HCT116 (cell line): ENCODE measurements around the gene NSG2. TPM values are rescaled to one million over a fixed set of nuclear protein-coding genes. Genes with fewer than 3 reads are reported as not detected.

Experiments used
- ATAC-seq: fragments of 200-7000 bp; cut with Tn5 transposase; 2 replicates; pipeline ENCODE4 v1.9.1; 2020; ENCODE audit warnings: mild to moderate bottlenecking, moderate library complexity
- BruUV-seq: library from RNA; stranded (reverse); fragments of 400-500 nt; replicated peaks from 2 replicates; lab custom pipeline; 2021; lab: Mats Ljungman, UMichigan
- CTCF ChIA-PET: fragments of 300-600 bp; sonication (Branson Sonifier 250); formaldehyde crosslinking; loops from one replicate; lab custom pipeline; 2021; ENCODE audit warnings: antibody characterized with exemption; lab: Charles Lee
- POLR2A ChIA-PET: fragments of 300-600, 350-600 bp; sonication (Branson Sonifier 250); formaldehyde crosslinking; loops from one replicate; lab custom pipeline; 2021; ENCODE audit warnings: antibody characterized with exemption; lab: Charles Lee
- RAD21 ChIA-PET, 2 experiments: fragments of 300-600 bp; sonication (Branson Sonifier 250); formaldehyde crosslinking; loops; one replicate each; lab custom pipeline; 2023; ENCODE audit warnings: low total read pairs in 2 of 2; ENCODE audit not compliant: uncharacterized antibody in 2 of 2, unreplicated experiment in 2 of 2, low non-redundant PET in 1 of 2; lab: Charles Lee
- DNase-seq: peaks from one replicate; pipeline ENCODE4 v3.0.0-alpha.2; 2010; ENCODE audit warnings: low read depth, low spot score
- H2AFZ ChIP-seq: fragments of 200-600 bp; shearing (Covaris generic), sonication (generic); 2 replicates; pipeline ENCODE4 v1.6.1; 2017; ENCODE audit warnings: low read depth, mixed run types, mixed read lengths, antibody characterized with exemption, low read length; ENCODE audit not compliant: poor library complexity, severe bottlenecking
- H3K27ac ChIP-seq: 2 replicates; pipeline ENCODE4 v1.5.1; 2012; ENCODE audit warnings: low read depth, low read length
- H3K27me3 ChIP-seq: fragments of 200-600 bp; sonication (generic); 2 replicates; pipeline ENCODE4 v1.6.1; 2016; ENCODE audit warnings: mixed run types, low read length, mixed read lengths; ENCODE audit not compliant: insufficient read depth
- H3K36me3 ChIP-seq, 2 experiments: fragments of 200-500 bp in 1 of 2; fragments of 200-600 bp in 1 of 2; sonication (Bioruptor generic) in 1 of 2; sonication (generic) in 1 of 2; 2 replicates each; pipeline versions ENCODE4 v1.5.1 to v1.6.1; 2014 to 2016; ENCODE audit warnings: low read length in 2 of 2, inconsistent platforms in 1 of 2, mixed read lengths in 1 of 2, mixed run types in 1 of 2; ENCODE audit not compliant: insufficient read depth in 2 of 2, control insufficient read depth in 1 of 2
- H3K4me1 ChIP-seq, 2 experiments: fragments of 200-600 bp in 1 of 2; sonication (generic) in 1 of 2; 2 replicates each; pipeline versions ENCODE4 v1.5.1 to v1.6.1; 2012 to 2017; ENCODE audit warnings: low read length in 2 of 2, inconsistent platforms in 1 of 2, mild to moderate bottlenecking in 1 of 2, mixed read lengths in 1 of 2, mixed run types in 1 of 2, moderate library complexity in 1 of 2; ENCODE audit not compliant: insufficient read depth in 2 of 2, control insufficient read depth in 1 of 2
- H3K4me2 ChIP-seq: fragments of 200-600 bp; sonication (generic); 2 replicates; pipeline ENCODE4 v1.6.1; 2017; ENCODE audit warnings: mixed run types, low read length, mixed read lengths
- H3K4me3 ChIP-seq, 2 experiments: fragments of 200-600 bp in 1 of 2; sonication (generic) in 1 of 2; replicated peaks in 1 of 2; 2 replicates each; pipeline ENCODE4 v1.5.1; 2011 to 2016; ENCODE audit warnings: low read length in 2 of 2, control low read depth in 1 of 2, low read depth in 1 of 2, mild to moderate bottlenecking in 1 of 2, mixed read lengths in 1 of 2, mixed run types in 1 of 2
- H3K79me2 ChIP-seq: fragments of 200-600 bp; sonication (generic); 2 replicates; pipeline ENCODE4 v1.6.1; 2017; ENCODE audit warnings: mild to moderate bottlenecking, mixed run types, low read length, moderate library complexity, mixed read lengths; ENCODE audit not compliant: insufficient read depth
- H3K9ac ChIP-seq: fragments of 200-600 bp; sonication (generic); 2 replicates; pipeline ENCODE4 v1.6.1; 2016; ENCODE audit warnings: low read length, mixed read lengths
- H3K9me2 ChIP-seq: fragments of 200-600 bp; sonication (generic), shearing (Covaris generic); 2 replicates; pipeline ENCODE4 v1.6.1; 2017; ENCODE audit warnings: mixed run types, mild to moderate bottlenecking, moderate library complexity; ENCODE audit not compliant: insufficient read depth
- H3K9me3 ChIP-seq, 2 experiments: fragments of 200-500 bp in 1 of 2; fragments of 200-600 bp in 1 of 2; sonication (Bioruptor generic) in 1 of 2; sonication (generic) in 1 of 2; 2 replicates each; pipeline ENCODE4 v1.6.1; 2014 to 2017; ENCODE audit warnings: low read length in 2 of 2, mixed read lengths in 2 of 2, inconsistent platforms in 1 of 2, low read depth in 1 of 2, mild to moderate bottlenecking in 1 of 2, mixed run types in 1 of 2, moderate library complexity in 1 of 2; ENCODE audit not compliant: control insufficient read depth in 1 of 2, insufficient read depth in 1 of 2
- H4K20me1 ChIP-seq: fragments of 200-600 bp; sonication (generic), shearing (Covaris generic); 2 replicates; pipeline ENCODE4 v1.6.1; 2017; ENCODE audit warnings: mixed run types, mild to moderate bottlenecking, moderate library complexity; ENCODE audit not compliant: insufficient read depth
- CBX3 ChIP-seq: IDR thresholded peaks from 2 replicates; pipeline ENCODE4 v1.6.1; 2012; ENCODE audit warnings: low read depth
- CEBPB ChIP-seq: IDR thresholded peaks from 2 replicates; pipeline ENCODE4 v1.6.1; 2012; ENCODE audit warnings: low read depth
- EGR1 ChIP-seq: IDR thresholded peaks from 2 replicates; pipeline ENCODE4 v1.6.1; 2012; ENCODE audit warnings: low read depth
- EZH2 ChIP-seq: fragments of 200-600 bp; sonication (generic); IDR thresholded peaks from 2 replicates; pipeline ENCODE4 v1.6.1; 2017; ENCODE audit warnings: antibody characterized with exemption, mixed run types
- FOSL1 ChIP-seq: IDR thresholded peaks from 2 replicates; pipeline ENCODE4 v1.6.1; 2012; ENCODE audit warnings: low read depth
- JUND ChIP-seq: IDR thresholded peaks from 2 replicates; pipeline ENCODE4 v1.6.1; 2012
- POLR2AphosphoS5 ChIP-seq: IDR thresholded peaks from 2 replicates; pipeline ENCODE4 v1.6.1; 2011; ENCODE audit warnings: mild to moderate bottlenecking, low read depth, low read length, moderate library complexity
- RAD21 ChIP-seq: IDR thresholded peaks from 2 replicates; pipeline ENCODE4 v1.6.1; 2012; ENCODE audit warnings: low read depth, mild to moderate bottlenecking
- SIN3A ChIP-seq: IDR thresholded peaks from 2 replicates; pipeline ENCODE4 v1.6.1; 2012; ENCODE audit warnings: low read depth
- SP1 ChIP-seq: IDR thresholded peaks from 2 replicates; pipeline ENCODE4 v1.6.1; 2012; ENCODE audit warnings: low read depth
- SRF ChIP-seq: IDR thresholded peaks from 2 replicates; pipeline ENCODE4 v1.6.1; 2012; ENCODE audit warnings: low read depth
- TCF7L2 ChIP-seq: IDR thresholded peaks from 2 replicates; pipeline ENCODE4 v1.7.0; 2011; ENCODE audit warnings: borderline replicate concordance, inconsistent platforms; ENCODE audit not compliant: insufficient read depth, insufficient read length; ENCODE audit errors: extremely low read depth
- YY1 ChIP-seq: IDR thresholded peaks from 2 replicates; pipeline ENCODE4 v1.6.1; 2011; ENCODE audit warnings: low read length, low read depth, moderate library complexity, mild to moderate bottlenecking; ENCODE audit not compliant: insufficient replicate concordance; ENCODE audit errors: extremely low read depth
- ZNF274 ChIP-seq: fragments of 200-500 bp; sonication (Bioruptor generic); IDR thresholded peaks from 2 replicates; pipeline ENCODE4 v1.6.1; 2014; ENCODE audit warnings: mild to moderate bottlenecking, low read depth, low read length, inconsistent platforms
- intact Hi-C: fragments of 100-400 bp; cut with micrococcal nuclease; formaldehyde crosslinking; loops from 2 replicates; pipeline ENCODE4 v1.10.0; 2022
- total RNA-seq: library from RNA; stranded (reverse); gene quantifications from one replicate; pipeline ENCODE4 v1.2.1, GENCODE V29; 2021; ENCODE audit not compliant: unreplicated experiment
- TF ChIP-seq, protein P1 (sequence below): IDR thresholded peaks from 2 replicates; pipeline ENCODE4 v1.6.1; 2011; ENCODE audit warnings: mild to moderate bottlenecking, low read length, moderate library complexity; ENCODE audit not compliant: insufficient replicate concordance; ENCODE audit errors: extremely low read depth
- TF ChIP-seq, protein P2 (sequence below), 3 experiments: fragments of 200-600 bp in 1 of 3; sonication (generic) in 1 of 3; IDR thresholded peaks in 2 of 3; conservative IDR thresholded peaks in 1 of 3; 2 replicates each; pipeline ENCODE4 v1.5.1; 2012 to 2017; ENCODE audit warnings: low read depth in 2 of 3, low read length in 2 of 3, antibody characterized with exemption in 1 of 3, borderline replicate concordance in 1 of 3, control low read depth in 1 of 3, mild to moderate bottlenecking in 1 of 3, mixed read lengths in 1 of 3, mixed run types in 1 of 3, moderate library complexity in 1 of 3; ENCODE audit not compliant: insufficient read depth in 1 of 3
- TF ChIP-seq, protein P3 (sequence below): IDR thresholded peaks from 2 replicates; pipeline ENCODE4 v1.6.1; 2012; ENCODE audit warnings: low read depth

The NSG2 gene
- total RNA-seq, 1 experiment from 2014 or later: not detected

DNA sequence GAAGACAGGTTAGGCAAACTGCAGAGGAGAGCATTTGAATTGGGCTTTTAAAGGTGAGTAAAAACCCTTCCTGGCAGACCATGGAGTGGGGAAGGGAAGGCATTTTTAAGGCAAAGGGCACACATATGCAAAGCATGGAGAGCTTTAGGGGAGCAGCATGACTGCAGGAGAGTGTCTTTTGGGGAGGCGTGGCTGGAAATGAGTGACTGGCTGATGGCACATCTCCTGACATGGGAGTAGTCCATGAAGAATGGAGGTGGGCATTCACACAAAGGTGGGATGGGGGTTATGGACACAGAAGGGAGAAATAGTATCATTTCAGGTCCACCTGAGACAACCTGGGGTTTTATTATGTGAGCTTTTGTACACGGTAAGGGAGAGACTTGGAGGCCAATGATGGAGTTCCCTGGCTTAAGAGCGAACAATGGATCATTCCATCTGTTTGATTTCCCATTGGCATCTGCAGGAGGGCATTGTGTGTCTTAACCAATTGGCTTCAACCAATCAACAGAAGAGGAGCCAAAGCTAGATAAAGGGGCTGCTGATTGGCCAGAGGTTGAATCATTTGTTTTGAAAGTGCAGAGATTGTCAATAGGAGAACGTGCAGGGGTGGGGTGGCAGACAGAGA, 2.1 kb downstream of the NSG2 start:
- CTCF ChIA-PET: no interaction called here
- no peaks in the 10 kb centered on the region for H3K9me3 ChIP-seq
- no peaks in the 10 kb centered on the region for H3K4me1 ChIP-seq
- intact Hi-C loops: no loop called here
- H3K27me3 ChIP-seq: peaks cover 25% of the 10 kb centered on the region; the same call in 1 of the 2 replicates
- no peak overlapping the region for H3K27ac ChIP-seq
- H3K4me2 ChIP-seq: no peak overlapping the region
- no peak overlapping the region for H2AFZ ChIP-seq
- H4K20me1 ChIP-seq: no peaks in the 10 kb centered on the region
- POLR2A ChIA-PET: no interaction called here
- H3K4me3 ChIP-seq: no peak overlapping the region
- no peak for TF ChIP-seq YY1
- no peak for TF ChIP-seq JUND
- TF ChIP-seq POLR2AphosphoS5: no peak
- no peak for TF ChIP-seq EZH2
- TF ChIP-seq SRF: no peak
- no peak for TF ChIP-seq FOSL1
- TF ChIP-seq TCF7L2: no peak
- TF ChIP-seq SIN3A: no peak
- TF ChIP-seq, protein P1, sequence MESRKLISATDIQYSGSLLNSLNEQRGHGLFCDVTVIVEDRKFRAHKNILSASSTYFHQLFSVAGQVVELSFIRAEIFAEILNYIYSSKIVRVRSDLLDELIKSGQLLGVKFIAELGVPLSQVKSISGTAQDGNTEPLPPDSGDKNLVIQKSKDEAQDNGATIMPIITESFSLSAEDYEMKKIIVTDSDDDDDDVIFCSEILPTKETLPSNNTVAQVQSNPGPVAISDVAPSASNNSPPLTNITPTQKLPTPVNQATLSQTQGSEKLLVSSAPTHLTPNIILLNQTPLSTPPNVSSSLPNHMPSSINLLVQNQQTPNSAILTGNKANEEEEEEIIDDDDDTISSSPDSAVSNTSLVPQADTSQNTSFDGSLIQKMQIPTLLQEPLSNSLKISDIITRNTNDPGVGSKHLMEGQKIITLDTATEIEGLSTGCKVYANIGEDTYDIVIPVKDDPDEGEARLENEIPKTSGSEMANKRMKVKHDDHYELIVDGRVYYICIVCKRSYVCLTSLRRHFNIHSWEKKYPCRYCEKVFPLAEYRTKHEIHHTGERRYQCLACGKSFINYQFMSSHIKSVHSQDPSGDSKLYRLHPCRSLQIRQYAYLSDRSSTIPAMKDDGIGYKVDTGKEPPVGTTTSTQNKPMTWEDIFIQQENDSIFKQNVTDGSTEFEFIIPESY: no peak
- TF ChIP-seq, protein P2, sequence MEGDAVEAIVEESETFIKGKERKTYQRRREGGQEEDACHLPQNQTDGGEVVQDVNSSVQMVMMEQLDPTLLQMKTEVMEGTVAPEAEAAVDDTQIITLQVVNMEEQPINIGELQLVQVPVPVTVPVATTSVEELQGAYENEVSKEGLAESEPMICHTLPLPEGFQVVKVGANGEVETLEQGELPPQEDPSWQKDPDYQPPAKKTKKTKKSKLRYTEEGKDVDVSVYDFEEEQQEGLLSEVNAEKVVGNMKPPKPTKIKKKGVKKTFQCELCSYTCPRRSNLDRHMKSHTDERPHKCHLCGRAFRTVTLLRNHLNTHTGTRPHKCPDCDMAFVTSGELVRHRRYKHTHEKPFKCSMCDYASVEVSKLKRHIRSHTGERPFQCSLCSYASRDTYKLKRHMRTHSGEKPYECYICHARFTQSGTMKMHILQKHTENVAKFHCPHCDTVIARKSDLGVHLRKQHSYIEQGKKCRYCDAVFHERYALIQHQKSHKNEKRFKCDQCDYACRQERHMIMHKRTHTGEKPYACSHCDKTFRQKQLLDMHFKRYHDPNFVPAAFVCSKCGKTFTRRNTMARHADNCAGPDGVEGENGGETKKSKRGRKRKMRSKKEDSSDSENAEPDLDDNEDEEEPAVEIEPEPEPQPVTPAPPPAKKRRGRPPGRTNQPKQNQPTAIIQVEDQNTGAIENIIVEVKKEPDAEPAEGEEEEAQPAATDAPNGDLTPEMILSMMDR (IDR thresholded peaks at IDR 0.05 in 2 of 3, conservative IDR thresholded peaks at IDR 0.05 in 1 of 3; ENCODE audit: borderline replicate concordance in 1 of 3, insufficient read depth in 1 of 3, low read depth in 2 of 3, low read length in 2 of 3): no peak
- no peak for TF ChIP-seq SP1
- no peak for TF ChIP-seq RAD21
- no peak for TF ChIP-seq EGR1
- TF ChIP-seq, protein P3, sequence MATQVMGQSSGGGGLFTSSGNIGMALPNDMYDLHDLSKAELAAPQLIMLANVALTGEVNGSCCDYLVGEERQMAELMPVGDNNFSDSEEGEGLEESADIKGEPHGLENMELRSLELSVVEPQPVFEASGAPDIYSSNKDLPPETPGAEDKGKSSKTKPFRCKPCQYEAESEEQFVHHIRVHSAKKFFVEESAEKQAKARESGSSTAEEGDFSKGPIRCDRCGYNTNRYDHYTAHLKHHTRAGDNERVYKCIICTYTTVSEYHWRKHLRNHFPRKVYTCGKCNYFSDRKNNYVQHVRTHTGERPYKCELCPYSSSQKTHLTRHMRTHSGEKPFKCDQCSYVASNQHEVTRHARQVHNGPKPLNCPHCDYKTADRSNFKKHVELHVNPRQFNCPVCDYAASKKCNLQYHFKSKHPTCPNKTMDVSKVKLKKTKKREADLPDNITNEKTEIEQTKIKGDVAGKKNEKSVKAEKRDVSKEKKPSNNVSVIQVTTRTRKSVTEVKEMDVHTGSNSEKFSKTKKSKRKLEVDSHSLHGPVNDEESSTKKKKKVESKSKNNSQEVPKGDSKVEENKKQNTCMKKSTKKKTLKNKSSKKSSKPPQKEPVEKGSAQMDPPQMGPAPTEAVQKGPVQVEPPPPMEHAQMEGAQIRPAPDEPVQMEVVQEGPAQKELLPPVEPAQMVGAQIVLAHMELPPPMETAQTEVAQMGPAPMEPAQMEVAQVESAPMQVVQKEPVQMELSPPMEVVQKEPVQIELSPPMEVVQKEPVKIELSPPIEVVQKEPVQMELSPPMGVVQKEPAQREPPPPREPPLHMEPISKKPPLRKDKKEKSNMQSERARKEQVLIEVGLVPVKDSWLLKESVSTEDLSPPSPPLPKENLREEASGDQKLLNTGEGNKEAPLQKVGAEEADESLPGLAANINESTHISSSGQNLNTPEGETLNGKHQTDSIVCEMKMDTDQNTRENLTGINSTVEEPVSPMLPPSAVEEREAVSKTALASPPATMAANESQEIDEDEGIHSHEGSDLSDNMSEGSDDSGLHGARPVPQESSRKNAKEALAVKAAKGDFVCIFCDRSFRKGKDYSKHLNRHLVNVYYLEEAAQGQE: no peak
- TF ChIP-seq CBX3: no peak
- no peak for TF ChIP-seq CEBPB
- no peak for TF ChIP-seq ZNF274
- no peak overlapping the region for H3K9ac ChIP-seq
- no TSS peak for BruUV-seq
- H3K9me2 ChIP-seq: no peaks in the 10 kb centered on the region
- DNase-seq (no peak), ATAC-seq (no peak)
- RAD21 ChIA-PET: interaction anchor here in 1 of 2 experiments (0.5 kb wide), 1 partner anchor 409 kb away, joined by 4 read pairs; no protein-coding TSS in a partner anchor
- no peaks in the 10 kb centered on the region for H3K36me3 ChIP-seq
- H3K79me2 ChIP-seq: no peaks in the 10 kb centered on the region
